PC-3 (cell line): ENCODE measurements around the gene MMP20. TPM values are rescaled to one million over a fixed set of nuclear protein-coding genes. Genes with fewer than 3 reads are reported as not detected.

Experiments used
- ATAC-seq: fragments of 200-7000 bp; cut with Tn5 transposase; 2 replicates; pipeline ENCODE4 v1.9.1; 2020; ENCODE audit warnings: mild to moderate bottlenecking, moderate library complexity
- BruUV-seq: library from RNA; stranded (reverse); fragments of 400-500 nt; replicated peaks from 2 replicates; lab custom pipeline; 2021; lab: Mats Ljungman, UMichigan
- CTCF ChIA-PET: fragments of 300-600 bp; sonication (Branson Sonifier 250); formaldehyde crosslinking; loops from one replicate; lab custom pipeline; 2022; ENCODE audit warnings: antibody characterized with exemption; lab: Charles Lee
- POLR2A ChIA-PET: fragments of 300-600 bp; sonication (Branson Sonifier 250); formaldehyde crosslinking; loops from one replicate; lab custom pipeline; 2022; ENCODE audit warnings: antibody characterized with exemption; ENCODE audit not compliant: unreplicated experiment; lab: Charles Lee
- DNase-seq: peaks from one replicate; pipeline ENCODE4 v3.0.0-alpha.2; 2015
- H2AFZ ChIP-seq: fragments of 300-600 bp; sonication (generic); 2 replicates; pipeline ENCODE4 v1.6.0; 2016; ENCODE audit warnings: antibody characterized with exemption, low read length
- H3F3A ChIP-seq: fragments of 300-600 bp; sonication (generic); one replicate; pipeline ENCODE4 v1.6.0; 2017; ENCODE audit warnings: antibody characterized with exemption, low read length, control low read depth, mild to moderate bottlenecking; ENCODE audit not compliant: unreplicated experiment
- H3K27ac ChIP-seq: fragments of 300-600 bp; sonication (generic); 2 replicates; pipeline ENCODE4 v1.5.1; 2016; ENCODE audit warnings: mild to moderate bottlenecking, low read length
- H3K27me3 ChIP-seq: fragments of 300-600 bp; sonication (generic); 2 replicates; pipeline ENCODE4 v1.6.1; 2016; ENCODE audit warnings: low read length, mixed read lengths
- H3K36me3 ChIP-seq: fragments of 300-600 bp; sonication (generic); 2 replicates; pipeline ENCODE4 v1.6.1; 2016; ENCODE audit warnings: low read depth, mixed run types, low read length, mixed read lengths
- H3K4me1 ChIP-seq: fragments of 300-600 bp; sonication (generic); 2 replicates; pipeline ENCODE4 v1.5.1; 2016; ENCODE audit warnings: low read length; ENCODE audit not compliant: insufficient read depth
- H3K4me2 ChIP-seq: fragments of 300-600 bp; sonication (generic); 2 replicates; pipeline ENCODE4 v1.6.0; 2016; ENCODE audit warnings: low read length
- H3K4me3 ChIP-seq: fragments of 300-600 bp; sonication (generic); 2 replicates; pipeline ENCODE4 v1.5.1; 2016; ENCODE audit warnings: mild to moderate bottlenecking, low read length, mixed read lengths
- H3K79me2 ChIP-seq: fragments of 300-600 bp; sonication (generic); 2 replicates; pipeline ENCODE4 v1.6.1; 2017; ENCODE audit warnings: low read length, mixed read lengths
- H3K9ac ChIP-seq: fragments of 300-600 bp; sonication (generic); 2 replicates; pipeline ENCODE4 v1.6.0; 2016; ENCODE audit warnings: mild to moderate bottlenecking, low read length
- H3K9me2 ChIP-seq: fragments of 300-600 bp; sonication (generic); replicated peaks from 2 replicates; pipeline ENCODE4 v1.6.1; 2016; ENCODE audit warnings: mixed run types, low read length, mixed read lengths
- H3K9me3 ChIP-seq: fragments of 300-600 bp; sonication (generic); 2 replicates; pipeline ENCODE4 v1.6.1; 2016; ENCODE audit warnings: low read length, mixed read lengths
- H4K20me1 ChIP-seq: fragments of 300-600 bp; sonication (generic); 2 replicates; pipeline ENCODE4 v1.6.1; 2016; ENCODE audit warnings: low read length, mixed read lengths
- CTCF ChIP-seq: fragments of 300-600 bp; sonication (generic); conservative IDR thresholded peaks from 2 replicates; pipeline ENCODE4 v1.5.1; 2017; ENCODE audit warnings: antibody characterized with exemption, low read depth, mild to moderate bottlenecking, low read length
- EZH2 ChIP-seq: fragments of 300-600 bp; sonication (generic); IDR thresholded peaks from one replicate; pipeline ENCODE4 v1.6.1; 2017; ENCODE audit warnings: antibody characterized with exemption, mild to moderate bottlenecking, low read length; ENCODE audit not compliant: unreplicated experiment
- EZH2phosphoT487 ChIP-seq: fragments of 300-600 bp; sonication (generic); IDR thresholded peaks from 2 replicates; pipeline ENCODE4 v1.6.1; 2018; ENCODE audit warnings: mild to moderate bottlenecking, antibody characterized with exemption, low read length, borderline replicate concordance
- intact Hi-C: fragments of 100-400 bp; cut with micrococcal nuclease; formaldehyde crosslinking; loops from 2 replicates; pipeline ENCODE4 v1.9.0; 2023
- total RNA-seq: library from RNA; depleted of rRNA; stranded (reverse); fragments of >200 nt; gene quantifications from 2 replicates; pipeline ENCODE4 v1.2.3, GENCODE V29; 2014

The MMP20 gene
- total RNA-seq, 1 experiment from 2014 or later, result not detected

- CTCF ChIA-PET, result no interaction called here
- BruUV-seq, result no TSS peak
- no peak overlapping the region for H3K27ac ChIP-seq
Observed at GRCh38 chr11:102577182-102577581, 48.0 kb downstream of the MMP20 start.

GRCh38 chr11:102576350-102576749 is 48.8 kb downstream of the MMP20 start:
- DNase-seq, result no peak
- Histone ChIP-seq H3K9ac (no peak overlapping the region), H4K20me1 (no peaks in the 10 kb centered on the region), H3K9me2 (no peaks in the 10 kb centered on the region), H3F3A (no peaks in the 10 kb centered on the region), H3K9me3 (no peaks in the 10 kb centered on the region), H3K4me3 (no peak overlapping the region), H3K27me3 (no peaks in the 10 kb centered on the region), H3K36me3 (no peaks in the 10 kb centered on the region), H3K4me2 (no peak overlapping the region), H3K27ac (no peak overlapping the region), H3K4me1 (peaks cover 20% of the 10 kb centered on the region; the same call in 1 of the 2 replicates), H2AFZ (peak overlapping the region; percentile 75), H3K79me2 (no peaks in the 10 kb centered on the region)
- ChIA-PET POLR2A (interaction anchor here (0.6 kb wide), 1 partner anchor 1113 kb away, joined by 3 read pairs; no protein-coding TSS in a partner anchor), CTCF (no interaction called here)
- TF ChIP-seq EZH2phosphoT487, result no peak
- TF ChIP-seq CTCF, result no peak
- no peak for TF ChIP-seq EZH2
- BruUV-seq, result no TSS peak
- peak; percentile 72 for ATAC-seq
- intact Hi-C loops, result no loop called here

More at GRCh38 chr11:102577182-102577581, 48.0 kb downstream of the MMP20 start:
- Histone ChIP-seq H4K20me1 (no peaks in the 10 kb centered on the region), H3K36me3 (no peaks in the 10 kb centered on the region), H3K79me2 (no peaks in the 10 kb centered on the region), H3K9me3 (no peaks in the 10 kb centered on the region), H3K4me1 (peaks cover 20% of the 10 kb centered on the region; the same call in 1 of the 2 replicates), H3K27me3 (no peaks in the 10 kb centered on the region), H2AFZ (no peak overlapping the region), H3K9me2 (no peaks in the 10 kb centered on the region), H3K9ac (no peak overlapping the region), H3F3A (no peaks in the 10 kb centered on the region), H3K4me3 (no peak overlapping the region), H3K4me2 (no peak overlapping the region)
- intact Hi-C loops, result no loop called here
- POLR2A ChIA-PET, result no interaction called here
- ATAC-seq (no peak), DNase-seq (no peak)
- TF ChIP-seq CTCF, result no peak
- TF ChIP-seq EZH2, result no peak
- TF ChIP-seq EZH2phosphoT487, result no peak

- H3K9me3 ChIP-seq, result no peaks in the 10 kb centered on the region
- no TSS peak for BruUV-seq
- ChIA-PET POLR2A (no interaction called here), CTCF (no interaction called here)
- H3K27me3 ChIP-seq, result no peaks in the 10 kb centered on the region
- no peaks in the 10 kb centered on the region for H3F3A ChIP-seq
- no peak overlapping the region for H2AFZ ChIP-seq
- H3K27ac ChIP-seq, result no peak overlapping the region
- DNase-seq (no peak), ATAC-seq (no peak)
- H3K9ac ChIP-seq, result no peak overlapping the region
- H3K9me2 ChIP-seq, result no peaks in the 10 kb centered on the region
- H3K4me2 ChIP-seq, result no peak overlapping the region
- intact Hi-C loops, result no loop called here
- TF ChIP-seq CTCF, result no peak
- no peak for TF ChIP-seq EZH2
- peaks cover 12% of the 10 kb centered on the region; the same call in 1 of the 2 replicates for H3K4me1 ChIP-seq
- no peak overlapping the region for H3K4me3 ChIP-seq
- H3K36me3 ChIP-seq, result no peaks in the 10 kb centered on the region
- no peaks in the 10 kb centered on the region for H3K79me2 ChIP-seq
- no peaks in the 10 kb centered on the region for H4K20me1 ChIP-seq
Observed at GRCh38 chr11:102575012-102575411, 50.1 kb downstream of the MMP20 start.
